Ascending aorta (tissue), 2 donors: ENCODE data around the gene ZNF48. TPM values are rescaled to one million over a fixed set of nuclear protein-coding genes. Genes with fewer than 3 reads are reported as not detected.

ENCODE experiments used
- DNase-seq, 2 donors: peaks; one replicate each; pipeline ENCODE4 v3.0.0-alpha.2; 2019; ENCODE audit warnings: low spot score in 2 of 2
- H3K27ac ChIP-seq, 2 donors: fragments of 200-600 bp; sonication (generic); one replicate each; pipeline ENCODE4 v1.5.1; 2016 to 2017; ENCODE audit warnings: mild to moderate bottlenecking in 1 of 2
- H3K27me3 ChIP-seq: fragments of 200-600 bp; sonication (generic); one replicate; pipeline ENCODE4 v1.5.1; 2017
- H3K36me3 ChIP-seq, 2 donors: fragments of 200-600 bp; sonication (generic); one replicate each; pipeline ENCODE4 v1.5.1; 2016
- H3K4me1 ChIP-seq, 2 donors: fragments of 200-600 bp; sonication (generic); one replicate each; pipeline ENCODE4 v1.5.1; 2016 to 2017; ENCODE audit warnings: mild to moderate bottlenecking in 1 of 2
- H3K4me3 ChIP-seq, 2 donors: fragments of 200-600 bp; sonication (generic); one replicate each; pipeline ENCODE4 v1.5.1; 2016 to 2017; ENCODE audit warnings: mild to moderate bottlenecking in 1 of 2
- H3K9me3 ChIP-seq, 2 donors: fragments of 200-600 bp; sonication (generic); one replicate each; pipeline ENCODE4 v1.5.1; 2016
- intact Hi-C: fragments of 100-400 bp; cut with DNase I; formaldehyde crosslinking; loops from one replicate; pipeline ENCODE4 v1.15.1; 2023
- total RNA-seq: library from RNA; depleted of rRNA; stranded (reverse); fragments of >200 nt; gene quantifications from one replicate; pipeline ENCODE4 v1.1.0, GENCODE V29; 2016
- TF ChIP-seq, protein P1 (sequence below), 3 experiments: fragments of 200-600 bp in 2 of 3; fragments of 450-650 bp in 1 of 3; sonication (generic) in 2 of 3; IDR thresholded peaks; one replicate each; pipeline ENCODE4 v1.5.1; 2016 to 2019; ENCODE audit warnings: antibody characterized with exemption in 3 of 3, mild to moderate bottlenecking in 1 of 3, moderate library complexity in 1 of 3

Gene ZNF48
- total RNA-seq, 1 donor from 2014 or later: 25.1 TPM

DNA sequence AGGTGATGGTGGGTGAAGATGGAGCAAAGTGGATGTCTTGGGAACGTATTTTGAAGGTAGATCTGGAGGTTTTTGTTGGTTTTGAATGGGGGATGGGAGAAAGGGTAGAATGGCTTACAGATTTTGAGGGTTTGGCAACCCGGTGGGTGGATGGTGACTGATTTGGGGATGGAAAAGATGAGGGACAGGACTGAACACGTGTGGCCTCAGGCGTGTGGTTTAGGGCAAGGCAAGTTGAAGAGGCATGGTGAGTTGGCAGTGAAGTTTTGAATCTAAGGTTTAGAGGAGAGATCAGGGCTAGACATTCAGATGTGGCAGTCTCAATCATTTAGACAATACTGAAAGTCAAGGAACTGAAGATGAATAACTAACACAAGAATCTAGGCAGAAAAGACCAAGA, 39.6 kb downstream of the ZNF48 start:
- Histone ChIP-seq H3K4me1 (peaks cover 4% of the 10 kb centered on the region in 2 donors), H3K9me3 (no peaks in the 10 kb centered on the region), H3K27ac (no peak overlapping the region), H3K27me3 (no peaks in the 10 kb centered on the region), H3K36me3 (no peaks in the 10 kb centered on the region), H3K4me3 (no peak overlapping the region)
- intact Hi-C loops: no loop called here
- TF ChIP-seq, protein P1, sequence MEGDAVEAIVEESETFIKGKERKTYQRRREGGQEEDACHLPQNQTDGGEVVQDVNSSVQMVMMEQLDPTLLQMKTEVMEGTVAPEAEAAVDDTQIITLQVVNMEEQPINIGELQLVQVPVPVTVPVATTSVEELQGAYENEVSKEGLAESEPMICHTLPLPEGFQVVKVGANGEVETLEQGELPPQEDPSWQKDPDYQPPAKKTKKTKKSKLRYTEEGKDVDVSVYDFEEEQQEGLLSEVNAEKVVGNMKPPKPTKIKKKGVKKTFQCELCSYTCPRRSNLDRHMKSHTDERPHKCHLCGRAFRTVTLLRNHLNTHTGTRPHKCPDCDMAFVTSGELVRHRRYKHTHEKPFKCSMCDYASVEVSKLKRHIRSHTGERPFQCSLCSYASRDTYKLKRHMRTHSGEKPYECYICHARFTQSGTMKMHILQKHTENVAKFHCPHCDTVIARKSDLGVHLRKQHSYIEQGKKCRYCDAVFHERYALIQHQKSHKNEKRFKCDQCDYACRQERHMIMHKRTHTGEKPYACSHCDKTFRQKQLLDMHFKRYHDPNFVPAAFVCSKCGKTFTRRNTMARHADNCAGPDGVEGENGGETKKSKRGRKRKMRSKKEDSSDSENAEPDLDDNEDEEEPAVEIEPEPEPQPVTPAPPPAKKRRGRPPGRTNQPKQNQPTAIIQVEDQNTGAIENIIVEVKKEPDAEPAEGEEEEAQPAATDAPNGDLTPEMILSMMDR (IDR thresholded peaks at IDR 0.05): no peak
- no peak for DNase-seq

DNA sequence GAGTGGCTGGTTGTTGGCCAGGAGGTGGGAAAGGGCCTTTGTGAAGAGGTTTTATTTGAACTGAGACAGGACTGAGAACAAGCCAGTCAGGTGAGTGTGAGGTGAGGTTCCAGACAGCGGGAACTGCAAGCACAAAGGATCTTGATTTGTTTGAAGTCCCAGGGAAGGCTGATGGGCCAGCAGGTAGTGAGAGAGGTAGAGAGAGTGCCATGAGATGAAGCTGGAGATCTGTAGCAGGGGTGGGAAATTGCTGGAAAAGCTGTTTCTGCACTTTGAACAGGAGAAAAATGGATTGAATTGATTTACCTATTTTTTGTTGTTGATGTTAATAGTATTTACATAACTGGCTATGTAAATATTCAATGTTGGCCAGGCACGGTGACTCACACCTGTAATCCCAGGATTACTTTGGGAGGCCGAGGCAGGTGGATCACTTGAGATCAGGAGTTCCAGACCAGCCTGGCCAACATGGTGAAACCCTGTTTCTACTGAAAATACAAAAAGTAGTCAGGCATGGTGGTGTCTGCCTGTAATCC, 42.4 kb downstream of the ZNF48 start:
- H3K4me1 ChIP-seq: no peaks in the 10 kb centered on the region
- no peak overlapping the region for H3K27ac ChIP-seq
- DNase-seq: no peak
- TF ChIP-seq, protein P1 (IDR thresholded peaks at IDR 0.05): no peak
- H3K36me3 ChIP-seq: no peaks in the 10 kb centered on the region
- H3K27me3 ChIP-seq: no peaks in the 10 kb centered on the region
- H3K4me3 ChIP-seq: no peak overlapping the region
- intact Hi-C loops: no loop called here
- H3K9me3 ChIP-seq: no peaks in the 10 kb centered on the region

DNA sequence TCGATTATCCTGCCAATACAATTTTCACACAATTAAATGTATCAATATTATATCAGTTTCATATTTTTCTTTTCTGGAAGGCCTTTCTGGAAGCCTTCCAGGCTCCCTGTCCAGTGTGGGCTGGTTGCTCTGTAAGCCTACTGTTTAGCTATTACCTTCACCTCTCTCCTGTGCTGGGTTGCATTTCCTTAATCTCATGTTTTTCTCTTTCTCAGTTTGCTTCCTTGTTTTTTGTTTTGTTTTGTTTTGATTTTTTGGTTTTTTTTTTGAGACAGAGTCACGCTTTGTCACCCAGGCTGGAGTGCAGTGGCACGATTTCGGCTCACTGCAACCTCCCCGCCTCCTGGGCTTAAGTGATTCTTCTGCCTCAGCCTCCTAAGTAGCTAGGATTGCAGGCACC, 43.6 kb downstream of the ZNF48 start:
- TF ChIP-seq, protein P1 (IDR thresholded peaks at IDR 0.05): no peak
- intact Hi-C loops: no loop called here

DNA sequence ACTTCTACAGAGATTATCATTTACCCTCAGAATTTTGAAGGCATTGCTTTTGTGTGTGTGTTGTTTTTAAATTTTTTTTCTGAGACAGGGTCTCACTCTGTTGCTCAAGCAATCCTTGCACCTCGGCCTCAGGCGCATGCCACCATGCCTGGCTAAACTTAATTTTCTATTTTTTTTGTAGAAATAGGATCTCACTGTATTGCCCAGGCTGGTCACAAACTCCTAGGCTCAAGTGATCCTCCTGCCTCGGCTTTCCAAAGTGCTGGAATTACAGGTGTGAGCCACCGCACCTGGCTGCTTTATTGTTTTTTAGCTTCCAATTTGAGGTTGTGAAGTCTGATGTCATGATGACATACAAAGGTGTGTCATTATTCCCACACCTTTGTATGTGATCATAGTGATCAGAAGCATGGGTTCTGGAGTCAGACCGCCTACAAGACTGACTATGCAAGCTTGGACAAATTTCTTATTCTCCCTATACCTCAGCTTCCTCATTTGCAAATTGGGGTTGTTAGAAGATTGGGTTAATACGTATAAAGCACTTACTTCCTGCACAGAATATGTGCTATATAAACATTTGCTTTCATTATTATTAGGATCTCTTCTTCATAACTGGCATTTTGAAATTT, 44.6 kb downstream of the ZNF48 start:
- intact Hi-C loops: no loop called here
- TF ChIP-seq, protein P1 (IDR thresholded peaks at IDR 0.05): no peak
- Histone ChIP-seq H3K27ac (no peak overlapping the region), H3K27me3 (no peaks in the 10 kb centered on the region), H3K4me1 (peaks cover 5 to 10% of the 10 kb centered on the region in 2 donors), H3K36me3 (peaks cover 0 to 4% of the 10 kb centered on the region in 2 donors), H3K4me3 (no peak overlapping the region), H3K9me3 (no peaks in the 10 kb centered on the region)
- no peak for DNase-seq

More for the DNA sequence above, 43.6 kb downstream of the ZNF48 start:
- Histone ChIP-seq H3K9me3 (no peaks in the 10 kb centered on the region), H3K27me3 (no peaks in the 10 kb centered on the region), H3K4me3 (no peak overlapping the region), H3K27ac (no peak overlapping the region), H3K4me1 (no peaks in the 10 kb centered on the region), H3K36me3 (peaks cover 0 to 4% of the 10 kb centered on the region in 2 donors)
- DNase-seq: no peak

DNA sequence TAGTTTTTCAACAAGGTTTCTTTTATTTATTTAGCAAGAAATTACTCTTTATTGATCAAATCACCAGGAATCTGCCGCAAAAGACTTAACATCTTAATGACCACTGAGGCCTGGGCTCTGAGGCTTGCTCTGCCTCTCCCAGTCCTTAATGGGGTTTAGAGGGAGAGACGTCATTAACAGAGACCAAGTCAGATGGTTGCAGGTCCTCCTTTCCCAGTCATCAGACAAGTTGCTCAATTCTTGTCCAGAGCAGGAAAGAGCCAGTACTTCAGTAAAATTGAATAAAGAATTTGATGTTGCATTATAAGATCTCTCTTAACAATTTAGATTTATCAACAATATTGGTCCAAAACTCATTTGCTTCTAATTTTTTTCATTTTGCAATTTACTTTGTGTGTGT, 48.4 kb downstream of the ZNF48 start:
- TF ChIP-seq, protein P1 (IDR thresholded peaks at IDR 0.05): no peak
- peaks cover 0 to 4% of the 10 kb centered on the region in 2 donors for H3K36me3 ChIP-seq
- peaks cover 5 to 16% of the 10 kb centered on the region in 2 donors for H3K4me1 ChIP-seq
- intact Hi-C loops: loop anchor here (2.0 kb wide), 3 partner anchors 49 to 91 kb away; partner anchors contain the start of genes ZNF48, ZNF747 and ZNF768
- no peak overlapping the region for H3K27ac ChIP-seq
- no peak for DNase-seq
- H3K27me3 ChIP-seq: no peaks in the 10 kb centered on the region
- H3K9me3 ChIP-seq: no peaks in the 10 kb centered on the region
- H3K4me3 ChIP-seq: no peak overlapping the region
